Subcutaneous adipose tissue (tissue), 4 donors: ENCODE results near the gene GRID1. TPM values are rescaled to one million over a fixed set of nuclear protein-coding genes. Genes with fewer than 3 reads are reported as not detected.

Experiments used
- total RNA-seq, 4 donors: library from RNA; depleted of rRNA; stranded (reverse); fragments of >200 nt; gene quantifications; one replicate each; pipeline ENCODE4 v1.1.0, GENCODE V29; 2016
- TF ChIP-seq, protein P1 (sequence below): fragments of 450-650 bp; IDR thresholded peaks from one replicate; pipeline ENCODE4 v1.5.1; 2016; ENCODE audit warnings: low read depth, mild to moderate bottlenecking, control low read depth, antibody characterized with exemption, moderate library complexity

GRID1 gene
- total RNA-seq, 4 donors from 2014 or later, result 0.49 to 2.0 (median 1.1) TPM

DNA sequence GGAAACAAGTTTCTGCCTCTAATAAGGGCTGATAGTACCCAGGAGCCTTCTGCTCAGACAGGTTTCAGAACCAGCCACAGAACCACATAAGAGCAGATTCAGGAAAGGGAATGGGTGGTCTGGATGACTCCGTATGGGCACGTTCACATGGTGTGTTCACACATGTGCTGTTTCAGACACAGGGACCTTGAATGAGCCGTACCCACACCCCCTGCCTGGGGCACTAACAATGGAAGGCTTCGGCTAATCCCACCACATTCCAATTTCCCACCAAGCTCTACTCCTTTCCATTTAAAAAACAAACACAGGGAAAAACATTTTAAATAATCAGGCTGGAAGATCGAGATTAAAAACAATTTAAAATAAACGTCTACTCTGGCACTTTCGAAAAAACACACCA is 217.3 kb downstream of the GRID1 start:
- TF ChIP-seq, protein P1, sequence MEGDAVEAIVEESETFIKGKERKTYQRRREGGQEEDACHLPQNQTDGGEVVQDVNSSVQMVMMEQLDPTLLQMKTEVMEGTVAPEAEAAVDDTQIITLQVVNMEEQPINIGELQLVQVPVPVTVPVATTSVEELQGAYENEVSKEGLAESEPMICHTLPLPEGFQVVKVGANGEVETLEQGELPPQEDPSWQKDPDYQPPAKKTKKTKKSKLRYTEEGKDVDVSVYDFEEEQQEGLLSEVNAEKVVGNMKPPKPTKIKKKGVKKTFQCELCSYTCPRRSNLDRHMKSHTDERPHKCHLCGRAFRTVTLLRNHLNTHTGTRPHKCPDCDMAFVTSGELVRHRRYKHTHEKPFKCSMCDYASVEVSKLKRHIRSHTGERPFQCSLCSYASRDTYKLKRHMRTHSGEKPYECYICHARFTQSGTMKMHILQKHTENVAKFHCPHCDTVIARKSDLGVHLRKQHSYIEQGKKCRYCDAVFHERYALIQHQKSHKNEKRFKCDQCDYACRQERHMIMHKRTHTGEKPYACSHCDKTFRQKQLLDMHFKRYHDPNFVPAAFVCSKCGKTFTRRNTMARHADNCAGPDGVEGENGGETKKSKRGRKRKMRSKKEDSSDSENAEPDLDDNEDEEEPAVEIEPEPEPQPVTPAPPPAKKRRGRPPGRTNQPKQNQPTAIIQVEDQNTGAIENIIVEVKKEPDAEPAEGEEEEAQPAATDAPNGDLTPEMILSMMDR, result no peak

DNA sequence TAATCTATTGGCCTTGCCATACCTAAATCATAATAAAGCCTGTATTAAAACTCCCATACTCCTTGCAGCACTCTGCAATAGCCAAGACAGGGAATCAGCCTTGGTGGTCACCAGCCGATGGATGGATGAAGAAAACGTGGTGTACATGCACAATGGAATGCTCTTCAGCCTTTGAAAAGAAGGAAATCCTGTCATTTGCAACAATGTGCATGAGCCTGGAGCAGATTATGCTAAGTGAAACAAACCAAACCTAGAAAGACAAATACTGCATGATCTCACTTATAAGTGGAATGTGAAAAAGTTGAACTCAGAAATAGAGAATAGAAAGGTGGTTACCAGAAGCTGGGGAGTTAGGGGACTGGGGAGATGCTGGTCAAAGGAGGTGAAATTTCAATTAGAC is 218.5 kb downstream of the GRID1 start:
- TF ChIP-seq, protein P1, result no peak

DNA sequence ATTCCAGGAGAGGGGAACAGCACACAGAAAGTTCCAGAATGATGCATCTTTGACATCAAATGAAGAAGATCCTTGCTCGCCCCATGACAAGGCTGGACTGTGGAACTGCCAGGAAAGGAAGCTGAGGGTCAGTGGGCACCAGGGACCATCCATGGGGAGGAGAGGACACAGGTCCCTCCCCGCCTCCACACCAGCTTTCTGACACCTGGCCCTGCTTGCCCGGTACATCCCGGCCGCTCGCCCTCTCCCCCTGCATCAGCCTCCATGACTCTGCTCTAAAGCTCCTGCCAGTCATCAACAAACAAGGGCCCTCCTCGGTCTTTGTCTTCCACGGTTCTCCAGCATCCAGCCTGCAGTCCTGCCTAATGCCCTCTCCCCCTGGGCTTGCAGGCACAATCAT is 222.3 kb downstream of the GRID1 start:
- TF ChIP-seq, protein P1, result no peak

DNA sequence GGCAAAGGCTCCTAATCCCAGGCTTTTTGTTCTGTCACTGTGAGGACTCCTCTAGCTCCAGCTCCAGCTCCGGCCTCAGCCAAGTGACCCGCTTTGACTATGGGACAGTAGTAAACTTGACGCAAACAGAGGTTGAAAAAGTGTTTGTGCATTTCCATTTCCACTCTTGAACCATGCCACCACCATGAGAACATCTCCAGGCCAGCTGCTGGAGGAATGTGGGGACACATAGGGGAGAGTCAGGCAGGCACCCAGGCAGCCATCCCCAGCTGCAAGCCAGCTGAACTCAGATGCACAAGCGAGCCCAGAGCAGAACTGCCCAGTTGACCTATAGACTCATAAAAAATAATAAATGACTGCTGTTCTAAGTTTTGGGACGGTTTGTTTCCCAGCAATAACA is 224.7 kb downstream of the GRID1 start:
- TF ChIP-seq, protein P1, result no peak

DNA sequence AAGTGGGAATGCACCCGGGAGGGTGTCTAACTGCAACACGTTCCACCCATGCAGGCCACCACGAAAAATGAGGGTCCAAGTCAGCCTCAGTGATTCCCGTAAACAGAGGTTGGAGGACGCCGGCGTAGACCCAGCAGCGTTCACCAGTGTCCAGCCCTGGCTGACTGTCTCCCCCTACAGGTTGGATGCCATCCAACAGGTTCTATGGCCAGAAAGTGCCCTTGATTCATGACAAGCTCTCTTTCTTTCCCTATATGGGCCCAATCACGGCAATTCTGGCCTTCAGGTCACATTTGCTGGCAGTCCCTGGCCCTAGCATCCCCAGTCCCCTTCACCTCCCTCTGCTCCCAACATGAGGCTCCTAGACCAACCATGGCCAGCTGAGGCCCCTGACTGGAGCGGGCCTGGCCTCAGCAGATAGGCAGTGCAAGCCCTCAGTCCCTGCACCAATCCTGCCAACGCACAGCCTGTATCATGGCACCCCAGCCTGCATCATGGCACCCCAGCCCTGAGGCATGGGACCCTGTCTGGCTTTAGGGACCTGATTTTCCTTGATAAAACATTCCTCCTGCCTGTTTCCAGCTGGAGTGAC is 227.4 kb downstream of the GRID1 start:
- TF ChIP-seq, protein P1, result no peak

DNA sequence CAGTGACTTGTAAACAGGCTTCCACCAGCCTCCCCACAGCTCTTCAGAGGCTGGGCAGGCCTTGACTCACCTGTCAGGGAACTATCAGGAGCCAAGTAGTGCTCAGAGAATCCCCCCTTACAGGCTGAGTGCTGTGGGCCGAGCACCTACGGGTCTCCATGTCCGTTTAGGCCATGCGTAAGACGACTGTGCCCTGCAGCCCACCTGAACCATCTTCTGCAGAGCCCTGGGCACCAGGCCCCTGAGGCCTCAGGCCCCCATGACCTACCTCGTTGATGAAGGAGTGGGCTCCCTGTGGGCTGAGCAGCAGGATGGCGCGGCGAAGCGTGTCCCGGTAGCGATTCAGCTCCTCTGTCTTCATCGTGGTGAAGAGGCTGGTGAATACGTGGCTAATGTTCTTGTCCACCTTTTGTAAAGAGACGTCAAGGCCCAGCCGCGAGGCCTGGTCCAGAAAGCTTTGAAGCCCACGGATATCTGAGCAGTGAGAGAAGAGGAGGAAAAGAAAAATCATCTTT is 228.0 kb downstream of the GRID1 start:
- TF ChIP-seq, protein P1, result no peak

DNA sequence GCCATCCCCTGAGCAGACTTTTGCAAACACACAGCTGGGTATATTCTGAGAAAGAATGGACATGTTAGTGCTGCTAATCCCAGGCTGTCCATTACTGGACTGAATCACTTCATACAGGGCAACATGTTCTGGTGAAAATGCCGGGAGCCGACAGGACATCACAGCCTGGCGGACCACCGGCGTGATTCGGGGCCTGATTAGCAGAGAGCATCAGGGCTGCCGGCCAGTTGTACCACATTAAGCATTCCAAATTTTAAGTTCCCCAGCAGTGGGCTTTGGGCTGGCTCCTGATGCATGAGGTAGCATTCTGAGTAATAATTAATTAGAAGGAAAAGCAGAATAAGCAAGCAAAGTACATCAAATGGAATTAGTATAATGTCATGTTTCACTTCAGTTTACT is 229.0 kb downstream of the GRID1 start:
- TF ChIP-seq, protein P1, result no peak
